SU-DHL-6 (cell line): Measurements from ENCODE around the gene NUP37.
"Not testable (repeated sequence)": the region's sequence is repeated elsewhere in the genome, so short reads cannot be mapped to it uniquely, and the experiment has no call there.

Experiments used
- EZH2phosphoT487 ChIP-seq: fragments of 200-600 bp; sonication (generic), shearing (Covaris generic); conservative IDR thresholded peaks from 2 replicates; pipeline ENCODE4 v1.6.1; 2018; ENCODE audit warnings: mild to moderate bottlenecking, antibody characterized with exemption, low read length, moderate library complexity, mixed read lengths
- TF ChIP-seq, protein P1 (sequence below): fragments of 200-600 bp; sonication (generic); IDR thresholded peaks from one replicate; pipeline ENCODE4 v1.5.1; 2017; ENCODE audit warnings: antibody characterized with exemption, mild to moderate bottlenecking, low read length, moderate library complexity; ENCODE audit not compliant: insufficient read depth, poor library complexity, severe bottlenecking

DNA sequence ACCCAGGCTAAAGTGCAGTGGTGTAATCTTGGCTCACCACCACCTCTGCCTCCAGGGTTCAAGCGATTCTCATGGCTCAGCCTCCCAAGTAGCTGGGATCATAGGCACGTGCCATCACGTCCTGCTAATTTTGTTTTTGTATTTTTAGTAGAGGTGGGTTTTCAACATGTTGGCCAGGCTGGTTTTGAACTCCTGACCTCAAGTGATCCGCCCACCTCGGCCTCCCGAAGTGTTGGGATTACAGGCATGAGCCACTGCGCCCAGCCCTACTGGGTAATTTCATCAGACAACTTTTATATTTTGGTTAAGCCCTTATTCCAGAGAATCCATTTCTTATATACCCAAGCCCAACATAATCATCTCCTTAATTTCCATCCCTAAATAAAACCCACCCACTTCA is 47.8 kb downstream of the NUP37 start:
- TF ChIP-seq, protein P1, sequence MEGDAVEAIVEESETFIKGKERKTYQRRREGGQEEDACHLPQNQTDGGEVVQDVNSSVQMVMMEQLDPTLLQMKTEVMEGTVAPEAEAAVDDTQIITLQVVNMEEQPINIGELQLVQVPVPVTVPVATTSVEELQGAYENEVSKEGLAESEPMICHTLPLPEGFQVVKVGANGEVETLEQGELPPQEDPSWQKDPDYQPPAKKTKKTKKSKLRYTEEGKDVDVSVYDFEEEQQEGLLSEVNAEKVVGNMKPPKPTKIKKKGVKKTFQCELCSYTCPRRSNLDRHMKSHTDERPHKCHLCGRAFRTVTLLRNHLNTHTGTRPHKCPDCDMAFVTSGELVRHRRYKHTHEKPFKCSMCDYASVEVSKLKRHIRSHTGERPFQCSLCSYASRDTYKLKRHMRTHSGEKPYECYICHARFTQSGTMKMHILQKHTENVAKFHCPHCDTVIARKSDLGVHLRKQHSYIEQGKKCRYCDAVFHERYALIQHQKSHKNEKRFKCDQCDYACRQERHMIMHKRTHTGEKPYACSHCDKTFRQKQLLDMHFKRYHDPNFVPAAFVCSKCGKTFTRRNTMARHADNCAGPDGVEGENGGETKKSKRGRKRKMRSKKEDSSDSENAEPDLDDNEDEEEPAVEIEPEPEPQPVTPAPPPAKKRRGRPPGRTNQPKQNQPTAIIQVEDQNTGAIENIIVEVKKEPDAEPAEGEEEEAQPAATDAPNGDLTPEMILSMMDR: not testable (repeated sequence)
- TF ChIP-seq EZH2phosphoT487: not testable (repeated sequence)
